CD8-positive, alpha-beta memory T cell (primary cell): ENCODE data around the gene CDCA4. TPM values are rescaled to one million over a fixed set of nuclear protein-coding genes. Genes with fewer than 3 reads are reported as not detected.
"Not testable (repeated sequence)": the region's sequence is repeated elsewhere in the genome, so short reads cannot be mapped to it uniquely, and the experiment has no call there.

Source experiments
- CTCF ChIA-PET: fragments of 350-600 bp; sonication (Branson Sonifier 250); formaldehyde crosslinking; loops from one replicate; lab custom pipeline; 2021; ENCODE audit warnings: antibody characterized with exemption; lab: Charles Lee
- POLR2A ChIA-PET: fragments of 350-600 bp; sonication (Branson Sonifier 250); formaldehyde crosslinking; loops from one replicate; lab custom pipeline; 2021; ENCODE audit warnings: antibody characterized with exemption; lab: Charles Lee
- DNase-seq, 5 donors: peaks; one replicate each; pipeline versions ENCODE4 v3.0.0 to v3.0.0-alpha.2; 2020 to 2022; ENCODE audit warnings: mixed read lengths in 1 of 5
- H3K27ac ChIP-seq: one replicate; pipeline ENCODE4 v1.7.0; 2013; ENCODE audit warnings: low read depth, mild to moderate bottlenecking, low read length, moderate library complexity
- H3K27me3 ChIP-seq: 2 replicates; pipeline ENCODE4 v1.7.0; 2013; ENCODE audit warnings: low read length, mild to moderate bottlenecking; ENCODE audit not compliant: insufficient read depth, poor library complexity, severe bottlenecking
- H3K36me3 ChIP-seq: 2 replicates; pipeline ENCODE4 v1.7.0; 2013; ENCODE audit warnings: mild to moderate bottlenecking, low read length, moderate library complexity; ENCODE audit not compliant: insufficient read depth
- H3K4me1 ChIP-seq: 2 replicates; pipeline ENCODE4 v1.7.0; 2013; ENCODE audit warnings: mild to moderate bottlenecking, low read length, moderate library complexity; ENCODE audit not compliant: insufficient read depth
- H3K4me3 ChIP-seq: 2 replicates; pipeline ENCODE4 v1.7.0; 2013; ENCODE audit warnings: mild to moderate bottlenecking, low read length
- H3K9me3 ChIP-seq: 2 replicates; pipeline ENCODE4 v1.7.0; 2013; ENCODE audit warnings: mild to moderate bottlenecking, low read length
- H3K27ac Mint-ChIP-seq, 8 donors: one replicate each; pipeline ENCODE4 v1.8.0; 2020 to 2021; ENCODE audit warnings: mixed read lengths in 8 of 8, mild to moderate bottlenecking in 6 of 8, inconsistent platforms in 3 of 8, moderate library complexity in 3 of 8
- H3K27me3 Mint-ChIP-seq, 2 donors: one replicate each; pipeline ENCODE4 v1.8.0; 2020 to 2021; ENCODE audit warnings: mixed read lengths in 2 of 2, mild to moderate bottlenecking in 1 of 2, moderate library complexity in 1 of 2
- H3K36me3 Mint-ChIP-seq, 3 donors: one replicate each; pipeline ENCODE4 v1.8.0; 2020 to 2021; ENCODE audit warnings: mixed read lengths in 3 of 3, inconsistent platforms in 1 of 3, mild to moderate bottlenecking in 1 of 3
- H3K4me1 Mint-ChIP-seq, 3 donors: one replicate each; pipeline ENCODE4 v1.8.0; 2020 to 2021; ENCODE audit warnings: mixed read lengths in 3 of 3, inconsistent platforms in 1 of 3, mild to moderate bottlenecking in 1 of 3
- H3K4me3 Mint-ChIP-seq, 7 donors: one replicate each; pipeline ENCODE4 v1.8.0; 2020 to 2021; ENCODE audit warnings: mixed read lengths in 7 of 7, mild to moderate bottlenecking in 6 of 7, moderate library complexity in 4 of 7, inconsistent platforms in 2 of 7
- H3K9me3 Mint-ChIP-seq, 5 donors: one replicate each; pipeline ENCODE4 v1.8.0; 2020 to 2022; ENCODE audit warnings: mixed read lengths in 5 of 5, mild to moderate bottlenecking in 3 of 5, moderate library complexity in 2 of 5, inconsistent platforms in 1 of 5
- polyA plus RNA-seq: library from polyadenylated mRNA; unstranded; fragments of 300-500 nt; fragmentation: Illumina TruSeq; gene quantifications from one replicate; pipeline ENCODE4 v1.2.3, GENCODE V29; 2021
- total RNA-seq, 2 experiments: library from RNA; stranded (reverse); gene quantifications; one replicate each; pipeline ENCODE4 v1.2.3, GENCODE V29; 2021

Gene CDCA4
- total and polyA plus RNA-seq, 3 experiments from 2014 or later, result 23.8 to 76.7 (median 73.0) TPM

- Mint-ChIP-seq H3K27ac (peak overlapping the region in 2 of 8 donors; percentile 29 to 47), H3K27me3 (no peaks in the 10 kb centered on the region), H3K36me3 (peaks cover 0 to 11% (median 0%) of the 10 kb centered on the region in 3 donors), H3K4me3 (peak overlapping the region in 6 of 7 donors; percentile 13 to 56 (median 30)), H3K9me3 (no peaks in the 10 kb centered on the region), H3K4me1 (peaks cover 21 to 33% (median 31%) of the 10 kb centered on the region in 3 donors)
- no peak overlapping the region for H3K27ac ChIP-seq
- POLR2A ChIA-PET, result interaction anchor here (2.5 kb wide), 1 partner anchor 11 kb away, joined by 18 read pairs; the partner anchor contains the start of gene CDCA4
- no peak for DNase-seq
- H3K36me3 ChIP-seq, result no peaks in the 10 kb centered on the region
- H3K4me1 ChIP-seq, result peaks cover 9% of the 10 kb centered on the region
- CTCF ChIA-PET, result interaction anchor here (1.1 to 2.7 kb wide), 2 partner anchors 10 to 15 kb away, joined by 4 to 15 read pairs; partner anchors contain the start of gene CDCA4
- H3K9me3 ChIP-seq, result no peaks in the 10 kb centered on the region
- H3K4me3 ChIP-seq, result no peak overlapping the region
- no peaks in the 10 kb centered on the region for H3K27me3 ChIP-seq
These were observed 10.0 kb upstream of the CDCA4 start for GRCh38 chr14:105030836-105031396.

GRCh38 chr14:105030194-105030593 lies 9.3 kb upstream of the CDCA4 start:
- Mint-ChIP-seq H3K27ac (no peak overlapping the region), H3K36me3 (peaks cover 0 to 11% (median 0%) of the 10 kb centered on the region in 3 donors), H3K4me3 (peak overlapping the region in 1 of 7 donors; percentile 56), H3K9me3 (no peaks in the 10 kb centered on the region), H3K4me1 (peaks cover 26 to 40% (median 37%) of the 10 kb centered on the region in 3 donors), H3K27me3 (no peaks in the 10 kb centered on the region)
- no peak overlapping the region for H3K4me3 ChIP-seq
- no peak for DNase-seq
- H3K36me3 ChIP-seq, result no peaks in the 10 kb centered on the region
- H3K9me3 ChIP-seq, result no peaks in the 10 kb centered on the region
- CTCF ChIA-PET, result interaction anchor here (1.0 kb wide), 1 partner anchor 15 kb away, joined by 5 read pairs; no protein-coding TSS in a partner anchor
- peaks cover 14% of the 10 kb centered on the region for H3K4me1 ChIP-seq
- no peaks in the 10 kb centered on the region for H3K27me3 ChIP-seq
- POLR2A ChIA-PET, result no interaction called here
- H3K27ac ChIP-seq, result no peak overlapping the region

GRCh38 chr14:105029402-105029801 lies 8.5 kb upstream of the CDCA4 start:
- Mint-ChIP-seq H3K4me3 (peak overlapping the region in 1 of 7 donors; percentile 8), H3K9me3 (no peaks in the 10 kb centered on the region), H3K27me3 (no peaks in the 10 kb centered on the region), H3K4me1 (peaks cover 30 to 47% (median 43%) of the 10 kb centered on the region in 3 donors), H3K36me3 (peaks cover 0 to 11% (median 0%) of the 10 kb centered on the region in 3 donors), H3K27ac (peak overlapping the region in 1 of 8 donors; percentile 55)
- H3K27me3 ChIP-seq, result no peaks in the 10 kb centered on the region
- ChIA-PET CTCF (interaction anchor here (1.0 kb wide), 1 partner anchor 16 kb away, joined by 5 read pairs; no protein-coding TSS in a partner anchor), POLR2A (interaction anchor here (1.1 kb wide), 1 partner anchor 57 kb away, joined by 3 read pairs; no protein-coding TSS in a partner anchor)
- H3K36me3 ChIP-seq, result no peaks in the 10 kb centered on the region
- H3K4me1 ChIP-seq, result peaks cover 18% of the 10 kb centered on the region
- DNase-seq, result no peak
- no peak overlapping the region for H3K4me3 ChIP-seq
- H3K27ac ChIP-seq, result no peak overlapping the region
- H3K9me3 ChIP-seq, result no peaks in the 10 kb centered on the region

- no peak overlapping the region for H3K4me3 Mint-ChIP-seq
- no peaks in the 10 kb centered on the region for H3K9me3 ChIP-seq
- no peak overlapping the region for H3K4me3 ChIP-seq
- H3K4me1 Mint-ChIP-seq, result peaks cover 25 to 50% (median 40%) of the 10 kb centered on the region in 3 donors
- CTCF ChIA-PET, result interaction anchor here (0.8 to 1.2 kb wide), 3 partner anchors 10 to 17 kb away, joined by 3 to 4 read pairs (median 4); no protein-coding TSS in a partner anchor
- H3K9me3 Mint-ChIP-seq, result no peaks in the 10 kb centered on the region
- no peaks in the 10 kb centered on the region for H3K36me3 ChIP-seq
- H3K27me3 ChIP-seq, result no peaks in the 10 kb centered on the region
- peak overlapping the region in 3 of 8 donors; percentile 19 to 59 (median 57) for H3K27ac Mint-ChIP-seq
- no peak for DNase-seq
- POLR2A ChIA-PET, result interaction anchor here (1.1 kb wide), 1 partner anchor 58 kb away, joined by 3 read pairs; no protein-coding TSS in a partner anchor
- no peak overlapping the region for H3K27ac ChIP-seq
- peaks cover 0 to 9% (median 0%) of the 10 kb centered on the region in 3 donors for H3K36me3 Mint-ChIP-seq
- H3K4me1 ChIP-seq, result peaks cover 23% of the 10 kb centered on the region
- H3K27me3 Mint-ChIP-seq, result no peaks in the 10 kb centered on the region
These were observed 7.5 kb upstream of the CDCA4 start for GRCh38 chr14:105028251-105028927.

GRCh38 chr14:105027718-105028117 lies 6.8 kb upstream of the CDCA4 start:
- H3K27me3 Mint-ChIP-seq, H3K36me3 Mint-ChIP-seq, H3K36me3 ChIP-seq, H3K27ac ChIP-seq, DNase-seq, H3K27me3 ChIP-seq, H3K9me3 ChIP-seq, H3K9me3 Mint-ChIP-seq, H3K4me3 ChIP-seq, POLR2A ChIA-PET: not testable (repeated sequence)
- H3K4me1 ChIP-seq, result peaks cover 20% of the 10 kb centered on the region
- Mint-ChIP-seq H3K4me3 (peak overlapping the region in 1 of 7 donors; percentile 27), H3K27ac (peak overlapping the region in 4 of 8 donors; percentile 37 to 59 (median 45)), H3K4me1 (peaks cover 21 to 49% (median 35%) of the 10 kb centered on the region in 3 donors)
- CTCF ChIA-PET, result interaction anchor here (0.8 to 1.2 kb wide), 4 partner anchors 10 to 18 kb away, joined by 3 to 4 read pairs (median 4); no protein-coding TSS in a partner anchor

- Histone ChIP-seq H3K4me3 (no peak overlapping the region), H3K9me3 (no peaks in the 10 kb centered on the region), H3K36me3 (no peaks in the 10 kb centered on the region), H3K4me1 (peaks cover 22% of the 10 kb centered on the region), H3K27me3 (no peaks in the 10 kb centered on the region), H3K27ac (no peak overlapping the region)
- Mint-ChIP-seq H3K9me3 (no peaks in the 10 kb centered on the region), H3K27ac (peak overlapping the region in 4 of 8 donors; percentile 75 to 88 (median 84)), H3K36me3 (peaks cover 0 to 7% (median 0%) of the 10 kb centered on the region in 3 donors), H3K4me1 (peaks cover 18 to 45% (median 32%) of the 10 kb centered on the region in 3 donors), H3K27me3 (no peaks in the 10 kb centered on the region), H3K4me3 (peak overlapping the region in 1 of 7 donors; percentile 41)
- CTCF ChIA-PET, result interaction anchor here (1.0 to 1.2 kb wide), 2 partner anchors 18 to 19 kb away, joined by 4 to 8 read pairs; no protein-coding TSS in a partner anchor
- POLR2A ChIA-PET, result no interaction called here
- DNase-seq, result no peak
These were observed 6.1 kb upstream of the CDCA4 start for GRCh38 chr14:105026802-105027563.

GRCh38 chr14:105026033-105026785 lies 5.3 kb upstream of the CDCA4 start:
- no peaks in the 10 kb centered on the region for H3K9me3 Mint-ChIP-seq
- peak overlapping the region; percentile 33 for H3K27ac ChIP-seq
- H3K4me3 ChIP-seq, result no peak overlapping the region
- DNase-seq, result no peak
- H3K36me3 Mint-ChIP-seq, result peaks cover 0 to 9% (median 0%) of the 10 kb centered on the region in 3 donors
- H3K4me1 ChIP-seq, result peaks cover 28% of the 10 kb centered on the region
- ChIA-PET CTCF (interaction anchor here (1.0 to 1.6 kb wide), 4 partner anchors 9 to 61 kb away, joined by 3 to 8 read pairs (median 6); no protein-coding TSS in a partner anchor), POLR2A (interaction anchor here (0.7 to 1.0 kb wide), 2 partner anchors 19 to 51 kb away, joined by 3 to 5 read pairs; no protein-coding TSS in a partner anchor)
- H3K9me3 ChIP-seq, result no peaks in the 10 kb centered on the region
- peak overlapping the region in 4 of 7 donors; percentile 7 to 72 (median 24) for H3K4me3 Mint-ChIP-seq
- no peaks in the 10 kb centered on the region for H3K27me3 ChIP-seq
- H3K36me3 ChIP-seq, result no peaks in the 10 kb centered on the region
- H3K27me3 Mint-ChIP-seq, result no peaks in the 10 kb centered on the region
- H3K27ac Mint-ChIP-seq, result peak overlapping the region; percentile 63 to 96 (median 92)
- H3K4me1 Mint-ChIP-seq, result peaks cover 25 to 48% (median 38%) of the 10 kb centered on the region in 3 donors
